Liver (tissue), 9 donors: ENCODE data around the gene SARDH. TPM values are rescaled to one million over a fixed set of nuclear protein-coding genes. Genes with fewer than 3 reads are reported as not detected.

Experiments used
- DNase-seq: peaks from one replicate; pipeline ENCODE4 v3.0.0-alpha.2; 2017; ENCODE audit warnings: low spot score
- H3K27ac ChIP-seq, 2 donors: one replicate each; pipeline ENCODE4 v1.7.0; 2013; ENCODE audit warnings: inconsistent platforms in 2 of 2, low read length in 2 of 2, control low read depth in 1 of 2, low read depth in 1 of 2, mild to moderate bottlenecking in 1 of 2
- H3K27me3 ChIP-seq, 4 donors: one replicate each; pipeline versions ENCODE4 v1.6.1 to v1.7.0; 2013; ENCODE audit warnings: low read length in 3 of 4, inconsistent platforms in 1 of 4, mild to moderate bottlenecking in 1 of 4, moderate library complexity in 1 of 4; ENCODE audit not compliant: control insufficient read depth in 4 of 4, insufficient read depth in 4 of 4
- H3K36me3 ChIP-seq, 4 donors: one replicate each; pipeline versions ENCODE4 v1.6.1 to v1.7.0; 2013; ENCODE audit warnings: low read length in 3 of 4, mild to moderate bottlenecking in 3 of 4, low read depth in 1 of 4, moderate library complexity in 1 of 4; ENCODE audit not compliant: control insufficient read depth in 4 of 4, insufficient read depth in 3 of 4
- H3K4me1 ChIP-seq, 4 donors: one replicate each; pipeline versions ENCODE4 v1.6.1 to v1.7.0; 2013; ENCODE audit warnings: low read length in 3 of 4, mild to moderate bottlenecking in 3 of 4, moderate library complexity in 1 of 4; ENCODE audit not compliant: control insufficient read depth in 4 of 4, insufficient read depth in 4 of 4
- H3K4me3 ChIP-seq, 3 donors: one replicate each; pipeline versions ENCODE4 v1.6.1 to v1.7.0; 2013; ENCODE audit warnings: low read length in 3 of 3, control low read depth in 1 of 3, low read depth in 1 of 3, mild to moderate bottlenecking in 1 of 3
- H3K9ac ChIP-seq, 2 donors: one replicate each; pipeline ENCODE4 v1.7.0; 2013; ENCODE audit warnings: low read length in 2 of 2, mild to moderate bottlenecking in 2 of 2, moderate library complexity in 2 of 2, control low read depth in 1 of 2, low read depth in 1 of 2
- H3K9me3 ChIP-seq, 4 donors: one replicate each; pipeline versions ENCODE4 v1.6.1 to v1.7.0; 2013; ENCODE audit warnings: low read length in 3 of 4; ENCODE audit not compliant: control insufficient read depth in 4 of 4
- EGR1 ChIP-seq, 2 donors: IDR thresholded peaks; 2 replicates each; pipeline ENCODE4 v1.6.1; 2016 to 2018; ENCODE audit warnings: antibody characterized with exemption in 2 of 2, low read depth in 2 of 2
- FOXA1 ChIP-seq: IDR thresholded peaks from 2 replicates; pipeline ENCODE4 v1.6.1; 2016; ENCODE audit warnings: antibody characterized with exemption
- FOXA2 ChIP-seq: IDR thresholded peaks from 2 replicates; pipeline ENCODE4 v1.6.1; 2016; ENCODE audit warnings: antibody characterized with exemption
- GABPA ChIP-seq, 2 donors: IDR thresholded peaks in 1 of 2; conservative IDR thresholded peaks in 1 of 2; 2 replicates each; pipeline ENCODE4 v1.6.1; 2016; ENCODE audit warnings: antibody characterized with exemption in 2 of 2, mild to moderate bottlenecking in 1 of 2, moderate library complexity in 1 of 2
- HNF4A ChIP-seq, 2 donors: conservative IDR thresholded peaks; 2 replicates each; pipeline ENCODE4 v1.6.1; 2016; ENCODE audit warnings: antibody characterized with exemption in 2 of 2, mild to moderate bottlenecking in 2 of 2
- HNF4G ChIP-seq: IDR thresholded peaks from 2 replicates; pipeline ENCODE4 v1.6.1; 2016; ENCODE audit warnings: antibody characterized with exemption
- JUND ChIP-seq, 2 donors: IDR thresholded peaks; 2 replicates each; pipeline ENCODE4 v1.6.1; 2016; ENCODE audit warnings: antibody characterized with exemption in 2 of 2
- RXRA ChIP-seq, 2 donors: IDR thresholded peaks; 2 replicates each; pipeline ENCODE4 v1.6.1; 2017 to 2018; ENCODE audit warnings: antibody characterized with exemption in 2 of 2, mild to moderate bottlenecking in 1 of 2
- TAF1 ChIP-seq: conservative IDR thresholded peaks from 2 replicates; pipeline ENCODE4 v1.6.1; 2016; ENCODE audit warnings: antibody characterized with exemption, mild to moderate bottlenecking
- WGBS: extraction: QIAGEN DNeasy Blood & Tissue Kit; methylation state at CpG from one replicate; pipeline ENCODE4 v1.1.7; 2013; 5-methylcytosine and 5-hydroxymethylcytosine counted together
- polyA plus RNA-seq, 2 donors: library from polyadenylated mRNA; stranded (reverse) in 1 of 2; unstranded in 1 of 2; fragments of 200-250 nt in 1 of 2; fragments of >200 nt in 1 of 2; fragmentation: Nextera tagmentation in 1 of 2; extraction: Ambion mirVana in 1 of 2; gene quantifications; one replicate each; pipeline versions ENCODE4 v1.2.1 to v1.2.3, GENCODE V29; 2013 to 2015
- total RNA-seq, 2 donors: library from RNA; depleted of rRNA; stranded (reverse); fragments of >200 nt; gene quantifications; one replicate each; pipeline ENCODE4 v1.2.3, GENCODE V29; 2014
- TF ChIP-seq, protein P1 (sequence below): IDR thresholded peaks from 2 replicates; pipeline ENCODE4 v1.6.1; 2016; ENCODE audit warnings: antibody characterized with exemption
- TF ChIP-seq, protein P2 (sequence below): IDR thresholded peaks from 2 replicates; pipeline ENCODE4 v1.6.1; 2016; ENCODE audit warnings: antibody characterized with exemption
- donor health status: healthy.
- donor health status: healthy.
- donor health status: healthy.
- donor health status: healthy.
- donor health status: healthy.

SARDH gene
- total and polyA plus RNA-seq, 4 donors, result 53.7 to 291 (median 63.4) TPM

DNA sequence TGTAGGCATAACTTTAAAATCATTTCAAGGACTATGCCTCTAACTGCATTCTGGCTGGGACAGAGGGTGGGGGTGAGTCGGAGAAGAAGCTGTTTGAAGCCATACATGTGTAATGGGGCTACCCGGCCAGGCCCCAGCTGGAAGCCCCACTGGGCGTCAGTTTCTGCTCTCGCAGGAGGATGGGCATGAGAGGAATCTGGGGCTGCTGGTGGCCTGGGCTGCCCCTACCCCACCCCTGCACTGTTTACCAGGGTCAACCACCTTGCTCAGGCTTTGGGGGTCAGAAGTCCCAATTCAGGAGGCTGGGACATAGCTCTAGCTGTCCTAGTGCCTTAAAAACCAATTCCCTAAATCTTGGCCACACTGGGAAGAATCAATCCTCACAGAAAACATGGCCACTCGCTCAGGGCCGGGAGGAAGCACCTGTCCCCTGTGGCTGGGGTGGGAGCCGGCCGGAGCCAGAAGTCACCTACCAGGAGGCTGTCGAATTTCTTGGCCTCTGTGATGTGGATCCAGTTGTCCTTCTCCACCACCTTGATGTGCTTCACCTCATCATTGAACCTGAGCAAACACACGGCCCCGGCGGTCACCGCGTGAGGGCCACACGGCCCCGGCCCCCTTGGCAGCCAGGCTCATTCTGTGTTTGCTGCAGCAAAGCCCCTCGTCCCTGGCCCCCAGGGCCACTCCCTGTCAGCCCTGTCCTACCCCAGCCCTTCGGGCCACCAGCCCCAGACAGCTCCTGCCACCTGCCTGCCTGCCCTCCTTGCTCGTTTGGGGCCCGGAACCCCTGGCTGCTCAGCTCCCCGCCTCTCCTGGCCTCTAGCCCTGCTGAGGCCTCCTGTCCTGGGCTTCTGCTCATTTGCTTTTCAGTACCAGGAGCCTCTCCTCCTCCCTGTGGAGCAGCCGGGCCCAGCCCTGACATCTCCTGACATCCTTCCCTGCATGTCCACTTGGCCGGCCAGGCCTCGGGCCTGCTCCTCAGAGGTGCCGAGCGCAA lies 33.6 kb upstream of the SARDH start (continued):
- TF ChIP-seq FOXA1, result no peak
- TF ChIP-seq, protein P1, sequence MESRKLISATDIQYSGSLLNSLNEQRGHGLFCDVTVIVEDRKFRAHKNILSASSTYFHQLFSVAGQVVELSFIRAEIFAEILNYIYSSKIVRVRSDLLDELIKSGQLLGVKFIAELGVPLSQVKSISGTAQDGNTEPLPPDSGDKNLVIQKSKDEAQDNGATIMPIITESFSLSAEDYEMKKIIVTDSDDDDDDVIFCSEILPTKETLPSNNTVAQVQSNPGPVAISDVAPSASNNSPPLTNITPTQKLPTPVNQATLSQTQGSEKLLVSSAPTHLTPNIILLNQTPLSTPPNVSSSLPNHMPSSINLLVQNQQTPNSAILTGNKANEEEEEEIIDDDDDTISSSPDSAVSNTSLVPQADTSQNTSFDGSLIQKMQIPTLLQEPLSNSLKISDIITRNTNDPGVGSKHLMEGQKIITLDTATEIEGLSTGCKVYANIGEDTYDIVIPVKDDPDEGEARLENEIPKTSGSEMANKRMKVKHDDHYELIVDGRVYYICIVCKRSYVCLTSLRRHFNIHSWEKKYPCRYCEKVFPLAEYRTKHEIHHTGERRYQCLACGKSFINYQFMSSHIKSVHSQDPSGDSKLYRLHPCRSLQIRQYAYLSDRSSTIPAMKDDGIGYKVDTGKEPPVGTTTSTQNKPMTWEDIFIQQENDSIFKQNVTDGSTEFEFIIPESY, result no peak
- TF ChIP-seq HNF4A (conservative IDR thresholded peaks at IDR 0.05), result no peak
- no peak for TF ChIP-seq FOXA2
- TF ChIP-seq HNF4G, result no peak

DNA sequence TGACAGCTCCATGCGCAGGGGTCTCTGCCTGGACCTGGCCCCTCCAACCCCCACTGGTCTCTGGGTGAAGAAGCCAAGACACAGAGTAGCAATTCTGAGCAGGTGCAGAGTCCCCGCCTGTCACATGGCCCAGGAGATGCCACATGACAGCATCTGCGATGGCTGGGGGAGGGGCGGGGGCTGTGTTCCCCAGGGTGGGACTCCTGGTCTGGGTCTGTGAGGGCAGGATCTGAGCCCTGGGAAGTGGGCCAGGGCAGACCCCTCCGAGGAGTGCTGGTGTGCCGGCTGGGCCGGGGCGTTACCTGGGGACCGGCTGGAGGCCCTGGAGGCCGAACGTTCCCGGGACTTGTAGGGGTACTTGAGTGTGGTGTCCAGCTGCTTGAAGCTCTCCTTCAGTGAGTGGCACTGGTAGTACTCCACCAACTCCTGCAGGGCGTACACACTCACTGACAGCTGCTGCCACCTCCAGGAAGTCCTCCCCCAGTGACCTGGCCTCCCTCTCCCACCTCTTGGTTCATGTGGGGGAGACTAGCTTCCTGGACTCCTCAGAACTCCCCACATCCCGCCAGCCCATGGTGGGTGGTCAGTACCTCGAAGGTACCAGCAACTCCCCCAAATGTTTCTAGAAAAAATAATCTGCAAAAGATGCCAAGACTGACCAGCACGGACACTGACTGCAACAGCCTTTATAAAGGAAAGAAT lies 32.1 kb upstream of the SARDH start:
- no peak for TF ChIP-seq TAF1
- TF ChIP-seq JUND (IDR thresholded peaks at IDR 0.05), result no peak
- TF ChIP-seq RXRA (IDR thresholded peaks at IDR 0.05), result no peak
- TF ChIP-seq EGR1 (IDR thresholded peaks at IDR 0.05; ENCODE audit: low read depth in 2 of 2), result no peak
- peak in 1 of 2 donors; percentile 18 for TF ChIP-seq HNF4A (conservative IDR thresholded peaks at IDR 0.05)
- peak; percentile 19 for DNase-seq
- H3K4me1 ChIP-seq, result peaks cover 4 to 42% (median 29%) of the 10 kb centered on the region in 4 donors

DNA sequence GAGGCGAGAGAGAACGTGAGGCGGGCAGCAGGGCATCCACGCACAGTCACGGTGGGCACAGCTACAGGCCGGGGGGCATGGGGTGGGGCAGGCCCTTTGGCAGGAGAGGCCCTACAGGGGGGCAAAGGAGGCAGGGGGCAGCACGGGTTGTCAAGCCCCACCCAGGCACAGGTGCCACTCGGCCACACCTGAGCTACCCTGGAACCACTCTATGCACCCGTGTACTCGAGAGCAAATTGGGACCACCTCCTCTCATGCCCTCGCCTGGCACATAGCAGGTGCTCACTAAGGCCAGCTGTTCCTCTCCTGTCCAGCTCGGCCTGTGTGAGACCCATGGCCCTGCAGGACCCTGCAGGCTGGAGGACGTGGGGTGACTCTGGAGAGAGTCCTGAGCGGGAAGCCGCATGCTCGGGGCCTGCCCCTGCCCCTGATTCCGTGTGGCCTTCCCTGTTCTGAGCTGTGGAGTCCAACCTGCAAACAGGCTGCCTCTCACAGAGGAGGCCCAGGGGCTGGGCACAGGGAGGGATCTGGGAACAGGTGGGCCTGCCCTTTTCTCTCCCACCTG lies 31.4 kb upstream of the SARDH start:
- peak; percentile 31 for DNase-seq
- peak overlapping the region in 1 of 3 donors; percentile 41 for H3K4me3 ChIP-seq
- no peaks in the 10 kb centered on the region for H3K9me3 ChIP-seq
- H3K36me3 ChIP-seq, result peaks cover 6 to 24% (median 11%) of the 10 kb centered on the region in 4 donors
- peak overlapping the region; percentile 81 to 91 for H3K27ac ChIP-seq
- H3K4me1 ChIP-seq, result peaks cover 4 to 42% (median 29%) of the 10 kb centered on the region in 4 donors
- H3K9ac ChIP-seq, result peak overlapping the region in 1 of 2 donors; percentile 47
- TF ChIP-seq GABPA (IDR thresholded peaks at IDR 0.05 in 1 of 2, conservative IDR thresholded peaks at IDR 0.05 in 1 of 2), result no peak
- TF ChIP-seq, protein P2, sequence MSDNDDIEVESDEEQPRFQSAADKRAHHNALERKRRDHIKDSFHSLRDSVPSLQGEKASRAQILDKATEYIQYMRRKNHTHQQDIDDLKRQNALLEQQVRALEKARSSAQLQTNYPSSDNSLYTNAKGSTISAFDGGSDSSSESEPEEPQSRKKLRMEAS, result no peak
- TF ChIP-seq RXRA (IDR thresholded peaks at IDR 0.05), result no peak
- no peaks in the 10 kb centered on the region for H3K27me3 ChIP-seq
- 72% methylated on average over 17 of the region's 17 CpGs for WGBS

More for the DNA sequence above, 32.1 kb upstream of the SARDH start:
- Histone ChIP-seq H3K27ac (peak overlapping the region; percentile 81 to 91), H3K9ac (peak overlapping the region in 1 of 2 donors; percentile 47), H3K36me3 (peaks cover 6 to 30% (median 12%) of the 10 kb centered on the region in 4 donors), H3K27me3 (no peaks in the 10 kb centered on the region), H3K4me3 (peak overlapping the region in 1 of 3 donors; percentile 41), H3K9me3 (no peaks in the 10 kb centered on the region)
- 90% methylated on average over 16 of the region's 16 CpGs for WGBS
